GM18873 (cell line): Measurements from ENCODE around the gene SIGLEC9.

ENCODE experiments used
- ATAC-seq: cut with Tn5 transposase; IDR thresholded peaks from one replicate; pipeline ENCODE4 v1.9.1; 2021; ENCODE audit warnings: mild to moderate bottlenecking, moderate library complexity, moderate number of reproducible peaks; ENCODE audit not compliant: unreplicated experiment, low FRiP score

Gene SIGLEC9

GRCh38 chr19:51124729-51125128 is at the start of gene SIGLEC9:
Gene SIGLEC9 (plus strand): TSS chr19:51124906. CDS start chr19:51124975, 69 bp downstream.
- ATAC-seq: no peak

DNA sequence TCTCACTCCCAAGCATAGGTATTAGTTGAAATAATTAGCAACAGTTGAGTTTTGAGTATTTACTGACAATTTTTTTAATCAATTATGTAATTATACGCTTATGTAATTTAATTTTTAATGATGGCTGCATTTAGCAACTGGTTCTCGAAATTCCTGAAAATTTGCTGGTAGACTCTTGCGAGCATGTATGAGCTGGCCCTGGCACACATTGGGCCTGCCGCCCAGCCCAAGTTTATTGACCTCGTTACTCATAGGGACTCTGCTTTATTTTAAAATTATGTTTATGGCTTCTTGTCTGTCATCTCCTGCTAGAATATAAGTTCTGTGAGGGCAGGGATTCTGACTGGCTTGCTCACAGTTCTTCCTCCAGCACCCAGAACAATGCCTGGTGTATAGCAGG is 48.7 kb upstream of the SIGLEC9 start:
- ATAC-seq: no peak

- no peak for ATAC-seq
These were observed 48.0 kb upstream of the SIGLEC9 start for GRCh38 chr19:51076631-51077213.

DNA sequence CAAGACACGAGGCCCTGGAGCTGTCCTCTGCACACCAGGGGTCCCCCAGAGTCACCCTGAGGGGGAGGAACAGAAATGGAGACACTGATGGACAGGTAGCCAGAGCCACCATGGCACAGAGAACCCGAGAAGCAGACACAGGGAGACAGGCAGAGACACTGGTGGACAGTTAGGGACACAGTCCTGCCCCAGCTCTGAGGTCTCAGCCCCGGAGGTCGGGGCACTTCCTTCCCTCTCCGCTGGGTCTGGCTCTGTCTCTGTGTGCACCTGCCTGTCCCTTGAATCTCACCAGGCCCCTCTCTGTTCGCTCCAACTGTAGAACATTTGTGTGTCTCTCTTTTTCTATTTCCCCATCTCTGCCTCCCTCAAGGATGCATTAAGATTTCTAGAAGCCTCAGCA is 46.6 kb upstream of the SIGLEC9 start:
- ATAC-seq: no peak

- no peak for ATAC-seq
These were observed 46.0 kb upstream of the SIGLEC9 start for GRCh38 chr19:51078731-51079130.

GRCh38 chr19:51079481-51080110 is 45.1 kb upstream of the SIGLEC9 start:
- ATAC-seq: no peak

- no peak for ATAC-seq
These were observed 43.2 kb upstream of the SIGLEC9 start for GRCh38 chr19:51081476-51081875.

- no peak for ATAC-seq
These were observed 42.1 kb upstream of the SIGLEC9 start, which contains the start of gene KLK14 for GRCh38 chr19:51082611-51083010. Gene KLK14 (minus strand): TSS chr19:51082887. CDS start chr19:51082614, 273 bp downstream.

- ATAC-seq: no peak
These were observed 41.5 kb upstream of the SIGLEC9 start for GRCh38 chr19:51083181-51083580.

GRCh38 chr19:51083783-51084182 is 40.9 kb upstream of the SIGLEC9 start:
- ATAC-seq: no peak

- no peak for ATAC-seq
These were observed 40.2 kb upstream of the SIGLEC9 start for GRCh38 chr19:51084505-51084904.

DNA sequence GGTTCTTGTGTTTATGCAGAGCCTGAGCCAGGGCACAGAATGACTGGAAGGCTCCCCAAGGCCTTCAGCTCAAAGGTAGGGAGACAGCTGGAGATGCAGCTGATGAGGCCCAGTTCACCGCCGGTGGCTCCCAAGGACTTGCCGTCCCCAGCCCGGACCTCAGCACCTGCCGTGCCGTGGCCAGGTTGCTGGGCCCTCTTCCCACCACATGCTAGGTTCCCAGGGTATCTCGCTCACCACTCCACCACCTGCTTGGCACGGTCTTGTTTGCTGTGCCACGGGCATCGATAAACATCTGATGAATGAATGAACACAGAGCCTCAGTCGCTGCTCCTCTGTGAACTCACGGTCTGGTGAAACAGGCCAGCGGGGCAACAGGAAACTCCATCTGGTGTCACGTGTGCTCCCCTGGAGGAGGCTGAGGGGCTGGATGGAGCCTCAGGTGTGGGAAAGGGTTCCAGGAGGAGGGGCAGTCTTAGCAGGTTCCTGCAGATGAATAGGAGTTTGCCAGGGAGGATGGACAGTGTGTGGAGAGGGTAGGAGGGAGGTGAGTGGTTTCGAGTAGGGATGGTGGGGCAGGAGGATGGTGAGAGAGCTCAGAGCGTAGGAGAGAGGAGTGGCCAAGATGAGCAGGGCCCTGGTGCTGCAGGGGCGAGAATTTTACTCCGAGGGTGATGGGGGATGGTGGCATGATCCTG is 38.4 kb upstream of the SIGLEC9 start:
- no peak for ATAC-seq

- ATAC-seq: no peak
These were observed 34.9 kb upstream of the SIGLEC9 start for GRCh38 chr19:51089786-51090185.

DNA sequence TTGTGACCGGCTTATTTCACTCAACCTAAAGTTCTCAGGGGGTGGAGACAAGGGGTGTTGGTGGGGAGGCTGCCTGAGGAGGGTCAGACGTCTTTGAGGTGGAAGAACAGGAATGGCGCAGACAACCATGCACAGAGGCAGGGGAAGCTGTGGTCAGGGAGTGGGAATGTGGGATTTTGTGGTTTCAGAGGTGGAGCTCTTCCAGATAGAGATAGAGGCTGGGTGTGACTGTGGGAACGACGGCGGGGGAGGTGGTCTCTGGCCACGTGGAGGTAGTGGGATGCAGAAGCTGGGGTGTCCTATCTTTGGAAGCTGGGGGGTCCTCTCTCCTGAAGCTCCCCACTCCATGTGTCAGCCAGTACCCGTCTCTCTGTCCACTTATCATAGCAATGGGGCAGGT is 34.2 kb upstream of the SIGLEC9 start:
- no peak for ATAC-seq

GRCh38 chr19:51091126-51091525 is 33.6 kb upstream of the SIGLEC9 start:
- no peak for ATAC-seq

DNA sequence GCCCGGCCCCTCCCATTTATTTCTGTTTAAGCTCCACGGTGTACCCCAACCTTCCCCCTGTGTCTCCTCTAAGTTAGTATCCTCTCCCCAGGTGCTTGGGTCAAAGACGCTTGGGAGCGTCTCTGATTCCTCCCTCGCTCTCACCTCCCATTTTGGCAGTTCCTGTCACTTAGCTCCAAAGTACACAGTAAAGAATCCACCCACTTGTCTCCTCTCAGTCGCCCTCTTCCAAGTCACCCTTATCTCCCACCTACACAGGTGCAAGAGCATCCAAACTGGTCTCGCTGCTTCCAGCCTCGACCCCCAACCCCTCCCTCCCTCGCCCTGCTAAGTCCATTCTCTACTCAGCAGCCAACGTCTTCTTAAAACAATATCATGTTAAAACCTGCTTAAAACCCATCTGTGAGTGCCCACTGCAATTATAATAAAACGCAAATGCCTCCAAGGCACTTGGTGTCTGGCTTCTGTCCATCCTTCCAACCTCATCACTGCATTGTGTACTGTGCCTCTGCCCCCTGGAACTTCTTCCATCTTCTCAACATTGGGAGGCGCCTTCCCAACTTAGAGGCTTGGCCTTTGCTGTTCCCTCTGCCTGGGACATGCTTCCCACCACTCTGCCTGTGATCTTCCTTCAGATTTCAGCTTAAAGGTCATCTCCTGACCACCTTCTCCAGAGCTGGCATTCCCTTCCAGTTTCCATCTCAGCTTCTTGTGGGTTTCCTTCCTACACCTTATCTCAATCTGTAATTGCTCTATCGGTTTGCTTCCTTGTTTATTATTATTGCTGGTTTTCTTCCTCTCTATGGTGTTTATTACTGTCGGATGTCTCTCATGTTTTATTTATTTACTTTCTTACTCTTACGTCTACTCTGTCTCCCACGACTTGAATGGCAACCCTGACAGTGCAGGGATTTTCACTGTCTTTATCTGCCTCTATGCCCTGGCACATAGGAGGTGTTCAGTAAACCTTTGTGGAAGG is 32.5 kb upstream of the SIGLEC9 start:
- no peak for ATAC-seq

- no peak for ATAC-seq
These were observed 31.6 kb upstream of the SIGLEC9 start for GRCh38 chr19:51093101-51093500.

GRCh38 chr19:51093510-51094345 is 31.0 kb upstream of the SIGLEC9 start:
- ATAC-seq: no peak

DNA sequence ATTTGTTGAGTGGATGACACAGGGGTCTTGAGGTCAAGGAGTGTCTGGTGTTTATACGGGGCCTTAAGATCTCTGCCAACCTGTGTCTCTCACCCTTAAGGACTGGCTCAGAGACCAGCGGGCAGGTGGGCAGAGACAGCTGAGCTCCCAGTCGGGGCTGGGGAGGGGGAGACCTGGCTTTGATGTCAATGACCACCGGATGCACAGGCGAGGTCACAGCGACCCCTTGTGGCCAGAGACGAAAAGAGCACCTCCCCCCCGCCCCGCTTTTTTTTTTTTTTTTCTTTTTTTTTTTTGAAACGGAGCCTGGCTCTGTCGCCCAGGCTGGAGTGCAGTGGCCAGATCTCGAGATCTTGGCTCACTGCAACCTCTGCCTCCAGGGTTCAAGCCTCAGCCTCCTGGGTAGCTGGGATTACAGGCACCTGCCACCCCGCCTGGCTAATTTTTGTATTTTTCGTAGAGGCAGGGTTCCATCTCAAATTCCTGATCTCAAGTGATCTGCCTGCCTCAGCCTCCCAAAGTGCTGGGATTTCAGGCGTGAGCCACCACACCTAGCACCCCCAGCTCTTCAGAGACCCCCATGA is 29.9 kb upstream of the SIGLEC9 start:
- no peak for ATAC-seq
